H9 (cell line): Measurements from ENCODE around the gene TTC19. TPM values are rescaled to one million over a fixed set of nuclear protein-coding genes. Genes with fewer than 3 reads are reported as not detected.

Experiments used
- DNase-seq: peaks from one replicate; pipeline ENCODE4 v3.0.0-alpha.2; 2017
- H2AFZ ChIP-seq: one replicate; pipeline ENCODE4 v1.6.1; 2013; ENCODE audit warnings: mild to moderate bottlenecking, low read length, control low read depth, moderate library complexity
- H2AK5ac ChIP-seq: 2 replicates; pipeline ENCODE4 v1.6.1; 2013; ENCODE audit warnings: low read length, control low read depth, mixed read lengths; ENCODE audit not compliant: insufficient read length
- H2BK120ac ChIP-seq: one replicate; pipeline ENCODE4 v1.6.1; 2013; ENCODE audit warnings: low read depth, mild to moderate bottlenecking, low read length, control low read depth, inconsistent platforms; ENCODE audit not compliant: poor library complexity, severe bottlenecking
- H2BK12ac ChIP-seq: 2 replicates; pipeline ENCODE4 v1.6.1; 2013; ENCODE audit warnings: low read length, control low read depth, mixed read lengths, low read depth; ENCODE audit not compliant: insufficient read length
- H2BK15ac ChIP-seq: 2 replicates; pipeline ENCODE4 v1.6.1; 2013; ENCODE audit warnings: low read depth, low read length, control low read depth
- H2BK20ac ChIP-seq: one replicate; pipeline ENCODE4 v1.6.1; 2013; ENCODE audit warnings: low read depth, mild to moderate bottlenecking, low read length, control low read depth, inconsistent platforms; ENCODE audit not compliant: poor library complexity, severe bottlenecking
- H2BK5ac ChIP-seq: 2 replicates; pipeline ENCODE4 v1.6.1; 2013; ENCODE audit warnings: low read length, control low read depth, mixed read lengths; ENCODE audit not compliant: insufficient read length
- H3K14ac ChIP-seq: 2 replicates; pipeline ENCODE4 v1.6.1; 2013; ENCODE audit warnings: low read length, control low read depth; ENCODE audit not compliant: insufficient read depth
- H3K18ac ChIP-seq: 2 replicates; pipeline ENCODE4 v1.6.1; 2013; ENCODE audit warnings: low read depth, mild to moderate bottlenecking, mixed read lengths, low read length, control low read depth; ENCODE audit not compliant: insufficient read length
- H3K23ac ChIP-seq: 2 replicates; pipeline ENCODE4 v1.6.1; 2013; ENCODE audit warnings: low read length, control low read depth, mixed read lengths, low read depth; ENCODE audit not compliant: insufficient read length
- H3K23me2 ChIP-seq: 2 replicates; pipeline ENCODE4 v1.6.1; 2013; ENCODE audit warnings: low read depth, mild to moderate bottlenecking, mixed read lengths, low read length, control low read depth; ENCODE audit not compliant: insufficient read length, poor library complexity, severe bottlenecking
- H3K27ac ChIP-seq: 2 replicates; pipeline ENCODE4 v1.5.1; 2013; ENCODE audit warnings: low read length, control low read depth, mixed read lengths, low read depth; ENCODE audit not compliant: insufficient read length
- H3K27me3 ChIP-seq: 2 replicates; pipeline ENCODE4 v1.6.1; 2013; ENCODE audit warnings: low read length, control low read depth, inconsistent platforms; ENCODE audit not compliant: insufficient read depth
- H3K4ac ChIP-seq: 2 replicates; pipeline ENCODE4 v1.6.1; 2013; ENCODE audit warnings: low read depth, mild to moderate bottlenecking, control low read depth, inconsistent platforms, low read length, moderate library complexity
- H3K4me1 ChIP-seq: 2 replicates; pipeline ENCODE4 v1.6.1; 2013; ENCODE audit warnings: low read length, control low read depth, inconsistent platforms; ENCODE audit not compliant: insufficient read depth
- H3K4me2 ChIP-seq: 2 replicates; pipeline ENCODE4 v1.6.1; 2013; ENCODE audit warnings: low read length, control low read depth, mixed read lengths; ENCODE audit not compliant: insufficient read length, insufficient read depth
- H3K56ac ChIP-seq: 2 replicates; pipeline ENCODE4 v1.6.1; 2013; ENCODE audit warnings: low read depth, mild to moderate bottlenecking, mixed read lengths, low read length, control low read depth; ENCODE audit not compliant: insufficient read length
- H3K79me1 ChIP-seq: 2 replicates; pipeline ENCODE4 v1.6.1; 2013; ENCODE audit warnings: low read depth, mild to moderate bottlenecking, moderate library complexity, low read length, control low read depth, inconsistent platforms; ENCODE audit not compliant: insufficient read depth, poor library complexity, severe bottlenecking
- H3K79me2 ChIP-seq: 2 replicates; pipeline ENCODE4 v1.6.1; 2013; ENCODE audit warnings: low read length, control low read depth, inconsistent platforms; ENCODE audit not compliant: insufficient read depth
- H3K9ac ChIP-seq: 2 replicates; pipeline ENCODE4 v1.6.1; 2013; ENCODE audit warnings: low read length, control low read depth, mixed read lengths; ENCODE audit not compliant: insufficient read length; ENCODE audit errors: extremely low read depth
- H3K9me3 ChIP-seq: one replicate; pipeline ENCODE4 v1.6.1; 2013; ENCODE audit warnings: low read depth, low read length, inconsistent platforms; ENCODE audit not compliant: control insufficient read depth
- H3T11ph ChIP-seq: one replicate; pipeline ENCODE4 v1.6.1; 2013; ENCODE audit warnings: mild to moderate bottlenecking, low read length, control low read depth, inconsistent platforms
- H4K20me1 ChIP-seq: one replicate; pipeline ENCODE4 v1.6.1; 2013; ENCODE audit not compliant: control insufficient read depth, insufficient read length, insufficient read depth
- H4K5ac ChIP-seq: 2 replicates; pipeline ENCODE4 v1.6.1; 2013; ENCODE audit warnings: low read depth, mild to moderate bottlenecking, mixed read lengths, low read length, control low read depth; ENCODE audit not compliant: insufficient read length
- H4K8ac ChIP-seq: replicated peaks from 2 replicates; pipeline ENCODE4 v1.6.1; 2013; ENCODE audit warnings: low read length, control low read depth, mixed read lengths, low read depth; ENCODE audit not compliant: insufficient read length
- H4K91ac ChIP-seq: 2 replicates; pipeline ENCODE4 v1.6.1; 2013; ENCODE audit warnings: low read depth, mild to moderate bottlenecking, moderate library complexity, mixed read lengths, low read length, control low read depth; ENCODE audit not compliant: insufficient read length
- H3K27ac Mint-ChIP-seq, 3 experiments: 2 replicates in 2 of 3; 3 replicates in 1 of 3; pipeline ENCODE4 v1.8.0; 2020 to 2021; ENCODE audit warnings: mixed read lengths in 3 of 3, mild to moderate bottlenecking in 1 of 3, moderate library complexity in 1 of 3
- H3K27me3 Mint-ChIP-seq: 2 replicates; pipeline ENCODE4 v1.8.0; 2021; ENCODE audit warnings: low read depth, mild to moderate bottlenecking, moderate library complexity, mixed read lengths
- H3K36me3 Mint-ChIP-seq, 3 experiments: 2 replicates in 2 of 3; 3 replicates in 1 of 3; pipeline ENCODE4 v1.8.0; 2020 to 2021; ENCODE audit warnings: low read depth in 3 of 3, mixed read lengths in 3 of 3; ENCODE audit not compliant: insufficient read depth in 1 of 3
- H3K4me1 Mint-ChIP-seq, 2 experiments: 2 replicates each; pipeline ENCODE4 v1.8.0; 2020; ENCODE audit warnings: mixed read lengths in 2 of 2
- H3K4me3 Mint-ChIP-seq, 2 experiments: 2 replicates in 1 of 2; 3 replicates in 1 of 2; pipeline ENCODE4 v1.8.0; 2020 to 2021; ENCODE audit warnings: mild to moderate bottlenecking in 2 of 2, mixed read lengths in 2 of 2, moderate library complexity in 1 of 2
- H3K9me3 Mint-ChIP-seq, 2 experiments: 2 replicates in 1 of 2; 3 replicates in 1 of 2; pipeline ENCODE4 v1.8.0; 2020; ENCODE audit warnings: mild to moderate bottlenecking in 2 of 2, mixed read lengths in 2 of 2, moderate library complexity in 1 of 2
- CTCF ChIP-seq: fragments of 200-600 bp; sonication (generic); conservative IDR thresholded peaks from 3 replicates; pipeline ENCODE4 v1.8.0; 2021; ENCODE audit warnings: antibody characterized with exemption, mild to moderate bottlenecking
- WGBS: extraction: QIAGEN DNeasy Blood & Tissue Kit; methylation state at CpG from one replicate; pipeline ENCODE4 v1.1.7; 2013; ENCODE audit warnings: missing lambda C conversion rate, low lambda C conversion rate, mixed read lengths; ENCODE audit not compliant: insufficient read length; ENCODE audit errors: extremely low coverage; 5-methylcytosine and 5-hydroxymethylcytosine counted together
- total RNA-seq: library from RNA; stranded (reverse); gene quantifications from 2 replicates; pipeline ENCODE4 v1.2.1, GENCODE V29; 2021

Gene TTC19
- total RNA-seq, 1 experiment from 2014 or later = 64.3 TPM

DNA sequence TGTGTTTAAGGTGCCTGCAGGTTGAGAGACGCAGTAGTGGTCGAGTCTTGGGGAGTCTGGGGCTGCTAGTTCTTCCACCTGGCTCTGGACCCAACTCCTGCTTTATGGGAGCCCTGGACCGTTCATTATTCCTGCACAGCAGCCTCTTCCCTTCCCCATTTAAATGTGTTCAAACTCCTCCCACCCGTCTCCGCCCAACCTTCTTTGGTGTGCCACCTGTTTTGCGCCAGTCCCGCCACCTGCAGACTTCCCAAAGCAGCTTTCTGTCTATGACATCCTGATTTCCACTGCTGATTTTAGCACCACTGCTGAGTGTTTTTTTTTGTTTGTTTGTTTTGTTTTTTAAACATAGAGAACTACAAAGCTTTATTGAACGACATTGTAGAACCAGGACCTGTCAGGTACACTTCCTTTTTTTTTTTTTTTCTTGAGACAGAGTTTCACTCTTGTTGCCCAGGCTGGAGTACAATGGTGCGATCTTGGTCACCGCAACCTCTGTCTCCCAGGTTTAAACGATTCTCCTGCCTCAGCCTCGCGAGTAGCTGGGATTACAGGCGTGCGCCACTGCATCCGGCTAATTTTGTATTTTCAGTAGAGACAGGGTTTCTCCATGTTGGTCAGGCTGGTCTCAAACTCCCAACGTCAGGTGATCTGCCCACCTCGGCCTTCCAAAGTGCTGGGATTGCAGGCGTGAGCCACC lies 41.9 kb upstream of the TTC19 start:
- Histone ChIP-seq H3K79me1 (no peaks in the 10 kb centered on the region), H2AK5ac (no peak overlapping the region), H3K23ac (no peak overlapping the region), H3K27me3 (no peaks in the 10 kb centered on the region), H2BK15ac (no peak overlapping the region), H2BK120ac (no peak overlapping the region), H2BK12ac (no peak overlapping the region), H2AFZ (no peak overlapping the region), H3K4me2 (no peak overlapping the region), H2BK5ac (no peak overlapping the region), H3K27ac (no peak overlapping the region), H3K18ac (no peak overlapping the region), H4K8ac (no peak overlapping the region), H3K9ac (no peak overlapping the region), H4K5ac (no peak overlapping the region), H3K14ac (no peak overlapping the region), H3K4ac (no peak overlapping the region), H3T11ph (no peak overlapping the region), H3K79me2 (no peaks in the 10 kb centered on the region), H3K9me3 (no peaks in the 10 kb centered on the region), H3K4me1 (peaks cover 6% of the 10 kb centered on the region; the same call in 1 of the 2 replicates), H3K56ac (no peak overlapping the region), H4K91ac (no peak overlapping the region), H2BK20ac (no peak overlapping the region), H4K20me1 (no peaks in the 10 kb centered on the region), H3K23me2 (no peaks in the 10 kb centered on the region)
- WGBS = no CpG with 5 or more reads among the region's 19 CpGs
- H3K9me3 Mint-ChIP-seq = no peaks in the 10 kb centered on the region
- H3K27ac Mint-ChIP-seq = no peak overlapping the region; a peak in 1 of 7 replicates
- H3K27me3 Mint-ChIP-seq = no peaks in the 10 kb centered on the region; the same call in none of the 2 replicates
- H3K4me3 Mint-ChIP-seq = no peak overlapping the region
- no peak for TF ChIP-seq CTCF
- peaks cover 17 to 23% of the 10 kb centered on the region in 2 experiments for H3K4me1 Mint-ChIP-seq
- H3K36me3 Mint-ChIP-seq = peaks cover 0 to 2% (median 2%) of the 10 kb centered on the region in 3 experiments; a peak in 3 of 7 replicates
- DNase-seq = no peak
